Naive thymus-derived CD8-positive, alpha-beta T cell (primary cell): ENCODE measurements around the gene EBI3. TPM values are rescaled to one million over a fixed set of nuclear protein-coding genes. Genes with fewer than 3 reads are reported as not detected.
"Not testable (repeated sequence)": the region's sequence is repeated elsewhere in the genome, so short reads cannot be mapped to it uniquely, and the experiment has no call there.

Experiments
- ATAC-seq, 2 donors: fragments of 150-1000 bp; cut with Tn5 transposase in 1 of 2; sonication (Bioruptor Pico), chemical (Tn5 transposase) in 1 of 2; 1 replicate in 1 of 2; 2 replicates in 1 of 2; pipeline ENCODE4 v1.10.0; 2021; ENCODE audit warnings: mild to moderate bottlenecking in 2 of 2, moderate library complexity in 2 of 2
- POLR2A ChIA-PET: fragments of 350-600 bp; sonication (Branson Sonifier 250); formaldehyde crosslinking; loops from one replicate; lab custom pipeline; 2021; ENCODE audit warnings: antibody characterized with exemption; lab: Charles Lee
- DNase-seq, 10 donors: peaks; one replicate each; pipeline versions ENCODE4 v3.0.0 to v3.0.0-alpha.2; 2020 to 2022
- H3K27ac Mint-ChIP-seq, 10 donors: one replicate each; pipeline ENCODE4 v1.8.0; 2020 to 2022; ENCODE audit warnings: mild to moderate bottlenecking in 10 of 10, mixed read lengths in 10 of 10, moderate library complexity in 4 of 10, inconsistent platforms in 1 of 10
- H3K27me3 Mint-ChIP-seq, 5 donors: one replicate each; pipeline ENCODE4 v1.8.0; 2021 to 2022; ENCODE audit warnings: mixed read lengths in 5 of 5
- H3K36me3 Mint-ChIP-seq, 3 donors: one replicate each; pipeline ENCODE4 v1.8.0; 2020 to 2022; ENCODE audit warnings: mixed read lengths in 3 of 3, mild to moderate bottlenecking in 2 of 3, inconsistent platforms in 1 of 3
- H3K4me1 Mint-ChIP-seq, 4 donors: one replicate each; pipeline ENCODE4 v1.8.0; 2021 to 2022; ENCODE audit warnings: mixed read lengths in 4 of 4
- H3K4me3 Mint-ChIP-seq, 10 donors: one replicate each; pipeline ENCODE4 v1.8.0; 2020 to 2022; ENCODE audit warnings: mild to moderate bottlenecking in 10 of 10, mixed read lengths in 10 of 10, moderate library complexity in 6 of 10, inconsistent platforms in 1 of 10
- H3K9me3 Mint-ChIP-seq, 9 donors: one replicate each; pipeline ENCODE4 v1.8.0; 2020 to 2022; ENCODE audit warnings: mixed read lengths in 9 of 9, mild to moderate bottlenecking in 3 of 9, inconsistent platforms in 1 of 9, moderate library complexity in 1 of 9
- polyA plus RNA-seq, 3 donors: library from polyadenylated mRNA; unstranded; fragments of 300-500 nt; fragmentation: Illumina TruSeq; gene quantifications; one replicate each; pipeline ENCODE4 v1.2.3, GENCODE V29; 2021
- total RNA-seq, 8 experiments: library from RNA in 2 of 8; stranded (reverse) in 2 of 8; gene quantifications; one replicate each; pipeline ENCODE4 v1.2.3 and lab custom pipeline; 2021 to 2026

The EBI3 gene
- total and polyA plus RNA-seq, 5 experiments from 2014 or later = 0.36 to 0.47 TPM; not detected in 3

DNA sequence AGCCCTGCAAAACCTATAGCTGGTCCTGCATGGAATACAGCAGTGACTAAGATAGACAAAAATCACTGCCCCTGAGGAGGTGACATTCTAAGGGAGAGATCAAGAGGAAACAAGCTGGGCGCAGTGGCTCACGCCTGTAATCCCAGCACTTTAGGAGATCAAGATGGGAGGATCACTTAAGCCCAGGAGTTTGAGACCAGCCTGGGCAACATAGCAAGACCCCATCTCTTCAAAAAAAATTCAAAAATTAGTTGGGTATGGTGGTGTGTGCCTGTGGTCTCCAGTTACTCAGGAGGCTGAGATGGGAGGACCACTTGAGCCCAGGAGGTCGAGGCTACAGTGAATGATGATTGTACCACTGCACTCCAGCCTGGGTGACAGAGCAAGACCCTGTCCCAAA, 36.8 kb upstream of the EBI3 start:
- ATAC-seq, H3K36me3 Mint-ChIP-seq, H3K9me3 Mint-ChIP-seq, H3K27ac Mint-ChIP-seq, DNase-seq, POLR2A ChIA-PET, H3K4me3 Mint-ChIP-seq: not testable (repeated sequence)
- Mint-ChIP-seq H3K4me1 (peaks cover 6 to 12% (median 7%) of the 10 kb centered on the region in 4 donors), H3K27me3 (peaks cover 24 to 48% (median 32%) of the 10 kb centered on the region in 5 donors)

DNA sequence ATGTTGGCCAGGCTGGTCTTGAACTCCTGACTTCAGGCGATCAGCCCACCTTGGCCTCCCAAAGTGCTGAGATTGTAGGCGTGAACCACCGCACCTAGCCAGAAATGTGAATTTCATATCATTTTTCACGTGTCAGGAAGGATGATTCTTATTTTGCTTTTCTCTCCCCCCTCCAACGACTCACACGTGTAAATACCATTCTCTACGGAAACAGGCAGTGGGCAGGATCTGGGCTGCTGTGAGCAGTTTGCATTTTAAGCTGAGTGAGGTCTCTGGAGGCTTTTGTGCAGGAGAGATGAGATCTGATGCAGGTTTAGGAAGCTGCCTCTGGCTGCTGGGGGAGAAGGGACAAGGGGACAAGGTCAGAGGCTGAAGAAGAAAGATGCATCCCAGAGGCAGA, 35.0 kb upstream of the EBI3 start:
- no peak overlapping the region for H3K4me3 Mint-ChIP-seq
- H3K4me1 Mint-ChIP-seq = peaks cover 12 to 15% (median 13%) of the 10 kb centered on the region in 4 donors
- ATAC-seq (no peak), DNase-seq (no peak)
- peaks cover 4 to 12% (median 8%) of the 10 kb centered on the region in 3 donors for H3K36me3 Mint-ChIP-seq
- H3K27me3 Mint-ChIP-seq = peaks cover 32 to 66% (median 44%) of the 10 kb centered on the region in 5 donors
- no peak overlapping the region for H3K27ac Mint-ChIP-seq
- peaks cover 0 to 9% (median 0%) of the 10 kb centered on the region in 9 donors for H3K9me3 Mint-ChIP-seq
- POLR2A ChIA-PET = no interaction called here

DNA sequence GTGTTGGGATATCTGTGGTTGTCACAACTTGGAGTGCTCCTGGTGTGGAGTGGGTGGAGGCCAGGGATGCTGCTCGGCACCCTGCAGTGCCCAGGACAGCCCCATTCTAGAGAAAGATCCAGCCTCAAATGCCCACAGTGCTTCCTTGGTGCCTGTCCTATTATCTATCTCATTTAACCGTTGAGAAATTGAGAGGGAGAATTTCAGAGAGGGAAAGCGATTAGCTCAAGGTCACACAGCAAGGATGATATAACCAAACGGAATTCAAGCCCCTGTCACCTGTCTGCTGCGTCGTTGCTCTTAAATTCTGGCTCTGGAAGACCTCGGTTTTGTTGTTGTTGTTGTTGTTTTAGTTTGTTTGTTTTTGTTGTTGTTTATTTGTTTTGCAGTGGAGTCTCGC, 33.3 kb upstream of the EBI3 start:
- DNase-seq (no peak), ATAC-seq (no peak)
- Mint-ChIP-seq H3K27me3 (peaks cover 32 to 66% (median 49%) of the 10 kb centered on the region in 5 donors), H3K27ac (no peak overlapping the region), H3K9me3 (peaks cover 0 to 9% (median 0%) of the 10 kb centered on the region in 9 donors), H3K36me3 (peaks cover 4 to 12% (median 8%) of the 10 kb centered on the region in 3 donors), H3K4me3 (no peak overlapping the region), H3K4me1 (peaks cover 12 to 15% (median 13%) of the 10 kb centered on the region in 4 donors)
- POLR2A ChIA-PET = no interaction called here

DNA sequence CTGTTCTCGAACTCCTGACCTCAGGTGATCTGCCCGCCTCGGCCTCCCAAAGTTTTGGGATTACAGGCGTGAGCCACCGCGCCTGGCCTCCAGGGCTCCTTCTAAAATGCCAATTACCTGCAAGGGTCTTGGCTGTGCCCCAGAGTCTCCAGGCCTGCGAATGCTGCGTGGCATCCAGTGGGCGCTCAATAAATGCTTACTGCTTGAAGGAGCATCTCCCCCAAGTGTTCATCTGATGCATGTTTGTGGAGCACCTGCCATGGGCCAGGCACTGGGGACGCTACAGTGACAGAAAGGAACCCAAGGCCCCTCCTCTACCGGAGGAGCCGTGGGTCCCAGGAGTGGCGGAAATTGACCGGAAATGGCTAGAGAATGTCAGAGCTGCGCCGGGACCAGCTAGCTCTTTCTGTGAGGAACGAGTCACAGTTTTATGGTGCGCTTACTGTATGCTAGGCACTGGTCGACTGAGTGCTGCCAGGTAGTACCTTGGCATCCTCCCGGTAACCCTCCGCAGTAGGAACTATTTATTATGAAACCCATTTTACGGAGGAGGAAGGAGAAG, 32.7 kb upstream of the EBI3 start:
- POLR2A ChIA-PET = no interaction called here
- ATAC-seq = no peak
- H3K27me3 Mint-ChIP-seq = peaks cover 32 to 66% (median 49%) of the 10 kb centered on the region in 5 donors
- H3K36me3 Mint-ChIP-seq = peaks cover 4 to 12% (median 8%) of the 10 kb centered on the region in 3 donors
- peak overlapping the region in 2 of 10 donors; percentile 33 to 44 for H3K4me3 Mint-ChIP-seq
- peaks cover 0 to 9% (median 0%) of the 10 kb centered on the region in 9 donors for H3K9me3 Mint-ChIP-seq
- H3K27ac Mint-ChIP-seq = no peak overlapping the region
- no peak for DNase-seq
- H3K4me1 Mint-ChIP-seq = peaks cover 12 to 15% (median 13%) of the 10 kb centered on the region in 4 donors

DNA sequence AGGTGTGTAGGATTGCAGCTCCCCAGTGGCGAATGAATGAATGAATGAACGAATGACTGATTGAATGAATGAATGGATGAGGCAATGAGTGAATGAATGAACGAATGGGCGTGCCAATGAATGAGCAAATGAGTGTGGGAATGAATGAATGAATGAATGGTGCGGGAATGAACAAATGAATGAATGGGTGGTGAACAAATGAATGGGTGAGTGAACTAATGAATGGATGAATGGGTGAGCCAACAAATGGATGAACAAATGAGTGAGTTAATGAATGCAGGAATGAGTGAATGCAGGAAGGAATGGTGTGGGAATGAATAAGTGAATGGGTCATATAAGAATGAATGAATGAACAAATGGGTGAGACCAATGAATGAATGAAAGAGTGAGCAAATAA, 32.1 kb upstream of the EBI3 start:
- POLR2A ChIA-PET = no interaction called here
- ATAC-seq (no peak), DNase-seq (no peak)
- H3K27me3 Mint-ChIP-seq = peaks cover 32 to 66% (median 49%) of the 10 kb centered on the region in 5 donors
- H3K27ac Mint-ChIP-seq = peak overlapping the region in 1 of 10 donors; percentile 77
- peaks cover 12 to 15% (median 13%) of the 10 kb centered on the region in 4 donors for H3K4me1 Mint-ChIP-seq
- peak overlapping the region in 6 of 10 donors; percentile 30 to 62 (median 46) for H3K4me3 Mint-ChIP-seq
- H3K36me3 Mint-ChIP-seq = peaks cover 4 to 12% (median 8%) of the 10 kb centered on the region in 3 donors
- peaks cover 0 to 9% (median 0%) of the 10 kb centered on the region in 9 donors for H3K9me3 Mint-ChIP-seq

DNA sequence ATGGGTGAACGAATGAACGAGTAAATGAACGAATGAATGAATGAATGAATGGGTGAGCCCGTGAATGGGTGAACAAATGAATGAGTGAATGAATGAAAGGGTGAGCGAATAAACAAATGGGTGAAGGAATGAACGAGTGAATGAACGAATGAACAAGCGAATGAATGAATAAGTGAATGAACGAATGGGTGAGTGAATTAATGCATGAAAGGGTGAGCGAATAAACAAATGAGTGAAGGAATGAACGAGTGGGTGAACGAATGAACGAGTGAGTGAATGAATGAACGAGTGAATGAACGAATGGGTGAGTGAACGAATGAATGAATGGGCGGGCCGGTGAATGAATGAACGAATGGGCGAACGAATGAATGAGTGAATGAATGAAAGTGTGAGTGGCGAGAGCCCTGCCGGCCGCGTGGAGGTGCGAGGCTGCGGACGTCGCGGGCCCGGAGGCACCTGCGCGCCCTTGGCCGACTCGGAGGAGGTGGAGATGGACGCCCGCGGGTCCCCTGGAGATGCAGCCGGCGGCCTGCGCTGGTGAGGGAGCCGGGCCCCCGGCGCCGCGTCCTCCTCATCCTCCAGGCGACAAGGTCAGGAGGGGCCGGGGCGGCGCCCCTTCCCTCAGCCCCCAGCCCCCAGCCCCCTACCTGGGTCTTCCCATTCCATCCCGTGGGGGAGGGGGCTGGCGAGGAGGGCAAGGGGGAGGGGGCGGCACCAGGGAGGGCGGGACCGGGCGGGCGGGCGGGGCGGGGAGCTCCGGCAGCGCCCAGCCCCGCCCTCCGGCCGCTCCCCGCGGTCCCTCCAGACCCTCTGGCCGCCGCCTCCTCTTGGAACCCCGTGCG, 31.5 kb upstream of the EBI3 start:
- H3K4me3 Mint-ChIP-seq = peak overlapping the region in 5 of 10 donors; percentile 30 to 58 (median 48)
- H3K4me1 Mint-ChIP-seq = peaks cover 12 to 15% (median 13%) of the 10 kb centered on the region in 4 donors
- H3K27ac Mint-ChIP-seq = peak overlapping the region in 1 of 10 donors; percentile 48
- ATAC-seq = no peak
- POLR2A ChIA-PET = no interaction called here
- H3K36me3 Mint-ChIP-seq = peaks cover 4 to 12% (median 8%) of the 10 kb centered on the region in 3 donors
- peaks cover 32 to 65% (median 49%) of the 10 kb centered on the region in 5 donors for H3K27me3 Mint-ChIP-seq
- H3K9me3 Mint-ChIP-seq = peaks cover 0 to 9% (median 0%) of the 10 kb centered on the region in 9 donors
- no peak for DNase-seq

DNA sequence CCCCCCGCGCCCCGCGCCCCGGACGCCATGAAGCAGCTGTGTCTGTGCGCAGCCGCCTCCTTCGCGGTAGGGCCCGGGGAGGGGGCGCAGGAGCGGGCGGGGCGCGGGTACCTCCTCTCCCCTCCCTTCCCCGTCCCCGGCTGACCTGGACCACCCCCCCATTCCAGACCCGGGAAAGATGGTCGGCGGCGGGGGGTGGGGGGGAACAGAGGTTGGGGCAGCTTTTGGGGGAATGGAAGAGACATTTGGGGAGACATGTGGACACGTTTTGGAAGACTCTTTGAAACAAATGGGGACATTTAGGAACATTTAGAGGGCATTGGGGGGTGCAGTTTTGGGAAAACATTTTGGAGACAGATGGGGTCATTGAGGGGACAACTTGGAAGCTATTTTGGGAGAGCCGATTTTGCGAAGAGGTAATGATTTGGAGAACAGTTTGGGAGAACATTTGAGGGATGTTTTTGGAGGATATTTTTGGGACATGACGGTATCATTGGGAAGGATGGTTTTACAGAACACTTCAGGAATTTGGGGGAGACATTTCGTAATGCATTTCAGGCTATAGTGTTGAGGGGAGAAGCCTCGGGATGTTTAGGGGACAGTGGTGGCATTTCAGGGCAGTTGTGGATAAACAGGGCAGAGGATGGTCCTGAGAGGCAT, 30.7 kb upstream of the EBI3 start:
- Mint-ChIP-seq H3K36me3 (peaks cover 4 to 9% (median 8%) of the 10 kb centered on the region in 3 donors), H3K27me3 (peaks cover 29 to 58% (median 45%) of the 10 kb centered on the region in 5 donors), H3K4me3 (peak overlapping the region in 1 of 10 donors; percentile 5), H3K9me3 (peaks cover 0 to 9% (median 0%) of the 10 kb centered on the region in 9 donors), H3K4me1 (peaks cover 12 to 14% (median 13%) of the 10 kb centered on the region in 4 donors), H3K27ac (no peak overlapping the region)
- POLR2A ChIA-PET = no interaction called here
- ATAC-seq = no peak
- no peak for DNase-seq

DNA sequence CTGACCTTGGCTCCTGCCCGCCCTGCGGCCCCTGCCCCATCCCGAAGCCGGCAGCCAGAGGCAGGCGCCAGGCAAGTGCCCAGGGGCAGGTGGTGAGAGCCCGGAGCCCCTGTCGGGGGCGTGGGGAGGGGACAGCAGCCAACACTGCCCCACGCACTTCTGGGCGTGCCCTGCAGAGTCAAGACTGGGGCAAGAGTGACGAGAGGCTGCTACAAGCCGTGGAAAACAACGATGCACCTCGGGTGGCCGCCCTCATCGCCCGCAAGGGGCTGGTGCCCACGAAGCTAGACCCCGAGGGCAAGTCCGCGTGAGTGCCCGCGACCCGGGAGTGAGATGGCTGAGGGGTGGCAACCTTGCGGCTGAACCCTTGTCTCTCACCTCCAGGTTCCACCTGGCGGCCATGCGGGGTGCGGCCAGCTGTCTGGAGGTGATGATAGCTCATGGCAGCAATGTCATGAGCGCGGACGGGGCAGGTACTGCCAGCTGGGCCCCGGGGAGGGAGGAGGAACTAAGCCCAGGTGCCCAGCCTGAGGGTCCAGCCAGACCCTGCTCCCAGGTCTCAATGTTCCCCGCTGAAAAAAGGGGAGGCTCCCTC, 29.5 kb upstream of the EBI3 start:
- peaks cover 0 to 9% (median 0%) of the 10 kb centered on the region in 9 donors for H3K9me3 Mint-ChIP-seq

DNA sequence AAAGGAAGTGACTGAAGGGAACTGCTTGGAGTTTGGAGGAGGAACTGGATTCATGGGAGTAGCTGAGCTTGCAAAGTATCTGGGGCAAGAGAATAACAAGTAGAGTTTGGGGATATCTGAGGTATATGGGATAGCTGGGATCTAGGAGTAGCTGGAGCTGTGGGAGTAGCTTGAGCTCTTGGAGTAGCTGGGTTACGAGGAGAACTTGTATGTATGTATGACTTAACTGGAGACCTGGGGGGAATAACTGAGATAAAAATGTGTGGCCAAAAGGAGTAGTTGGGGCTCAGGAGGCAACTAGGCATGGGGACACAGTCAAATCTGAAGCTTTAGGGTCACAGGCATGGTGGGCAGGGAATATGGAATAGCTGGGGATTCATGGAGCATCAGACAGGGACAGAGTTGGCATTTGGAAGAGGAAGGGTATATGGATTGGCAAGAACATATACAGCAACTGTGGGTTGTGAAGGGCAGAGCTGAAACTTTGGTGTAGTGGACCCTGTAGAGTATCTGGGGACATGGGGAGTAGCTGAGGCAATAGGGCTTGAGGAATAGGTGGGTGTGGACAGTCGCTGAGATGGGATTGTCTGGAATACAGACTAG, 28.3 kb upstream of the EBI3 start:
- peak overlapping the region in 2 of 10 donors; percentile 17 for H3K27ac Mint-ChIP-seq
- H3K36me3 Mint-ChIP-seq = peaks cover 1 to 8% (median 7%) of the 10 kb centered on the region in 3 donors

More for the DNA sequence above, 29.5 kb upstream of the EBI3 start:
- Mint-ChIP-seq H3K27ac (no peak overlapping the region), H3K36me3 (peaks cover 1 to 8% (median 7%) of the 10 kb centered on the region in 3 donors), H3K27me3 (peaks cover 24 to 46% (median 34%) of the 10 kb centered on the region in 5 donors), H3K4me1 (peaks cover 13 to 18% (median 17%) of the 10 kb centered on the region in 4 donors), H3K4me3 (no peak overlapping the region)
- POLR2A ChIA-PET = no interaction called here
- no peak for DNase-seq
- ATAC-seq = no peak

DNA sequence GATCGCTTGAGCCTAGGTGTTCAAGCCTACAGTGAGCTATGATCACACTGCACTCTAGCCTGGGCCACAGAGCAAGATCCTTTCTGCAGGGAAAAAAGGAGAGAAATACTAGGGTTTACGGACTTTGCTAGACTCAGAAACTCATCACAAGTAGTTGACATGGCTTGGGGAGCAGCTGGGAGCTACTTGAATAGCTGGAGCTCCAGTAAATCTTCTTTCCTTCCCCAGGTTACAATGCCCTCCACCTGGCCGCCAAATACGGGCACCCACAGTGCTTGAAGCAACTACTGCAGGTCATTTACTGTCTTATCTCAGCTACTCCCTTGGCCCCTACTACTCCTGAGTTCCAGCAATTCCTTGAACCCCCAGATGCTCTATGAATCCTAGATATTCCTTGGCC, 27.5 kb upstream of the EBI3 start:
- no peak for ATAC-seq
- Mint-ChIP-seq H3K9me3 (peaks cover 0 to 9% (median 0%) of the 10 kb centered on the region in 9 donors), H3K36me3 (peaks cover 1 to 8% (median 7%) of the 10 kb centered on the region in 3 donors), H3K27ac (no peak overlapping the region), H3K27me3 (peaks cover 16 to 31% (median 25%) of the 10 kb centered on the region in 5 donors), H3K4me1 (peaks cover 13 to 18% (median 17%) of the 10 kb centered on the region in 4 donors), H3K4me3 (no peak overlapping the region)
- DNase-seq = no peak
- POLR2A ChIA-PET = interaction anchor here (0.6 to 0.8 kb wide), 3 partner anchors 33 to 229 kb away, joined by 3 read pairs; partner anchors contain the start of gene EEF2

More for the DNA sequence above, 28.3 kb upstream of the EBI3 start:
- POLR2A ChIA-PET = interaction anchor here (0.6 kb wide), 1 partner anchor 229 kb away, joined by 3 read pairs; no protein-coding TSS in a partner anchor
- Mint-ChIP-seq H3K4me3 (no peak overlapping the region), H3K4me1 (peaks cover 13 to 18% (median 17%) of the 10 kb centered on the region in 4 donors), H3K9me3 (peaks cover 0 to 9% (median 0%) of the 10 kb centered on the region in 9 donors), H3K27me3 (peaks cover 20 to 38% (median 26%) of the 10 kb centered on the region in 5 donors)
- no peak for DNase-seq
- ATAC-seq = no peak

DNA sequence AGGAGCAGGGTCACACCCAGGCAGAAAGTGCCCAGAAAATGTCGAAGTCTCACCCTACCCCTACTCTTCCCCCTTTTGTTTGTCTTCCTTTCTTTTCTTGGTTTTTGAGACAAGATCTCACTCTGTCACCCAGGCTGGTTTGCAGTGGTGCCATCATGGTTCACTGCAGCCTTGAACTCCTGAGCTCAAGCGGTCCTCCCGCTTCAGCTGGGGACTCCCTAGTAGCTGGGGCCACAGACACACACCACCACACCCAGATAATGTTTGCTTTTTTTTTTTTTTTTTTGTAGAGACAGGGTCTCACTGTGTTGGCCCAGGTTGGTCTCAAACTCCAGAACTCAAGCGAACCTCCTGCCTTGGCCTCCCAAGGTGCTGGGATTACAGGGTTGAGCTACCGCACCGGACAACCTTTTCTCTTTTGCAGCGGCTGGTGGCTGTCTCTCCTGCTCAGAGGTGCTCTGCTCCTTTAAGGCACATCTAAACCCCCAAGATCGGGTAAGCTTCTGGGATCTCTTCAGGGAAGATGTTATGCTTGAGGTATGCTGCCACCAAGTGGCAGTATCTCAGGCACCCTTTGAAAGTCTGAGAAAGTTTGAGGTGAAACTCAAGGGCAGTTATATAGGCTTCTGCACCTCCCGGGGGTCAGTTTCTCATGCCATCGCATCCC, 22.4 kb upstream of the EBI3 start:
- Mint-ChIP-seq H3K27me3 (peaks cover 0 to 7% (median 0%) of the 10 kb centered on the region in 5 donors), H3K36me3 (no peaks in the 10 kb centered on the region), H3K4me1 (peaks cover 2 to 7% (median 3%) of the 10 kb centered on the region in 4 donors), H3K9me3 (peaks cover 0 to 2% (median 0%) of the 10 kb centered on the region in 9 donors), H3K4me3 (no peak overlapping the region), H3K27ac (no peak overlapping the region)
- POLR2A ChIA-PET = no interaction called here
- ATAC-seq = no peak
- DNase-seq = no peak
